Adrenal gland (tissue), 12 donors: Measurements from ENCODE around the gene POLR2E. TPM values are rescaled to one million over a fixed set of nuclear protein-coding genes. Genes with fewer than 3 reads are reported as not detected.
A peak's percentile ranks its signal among the peaks of the same experiment; 100 is the strongest.

Experiments used
- DNase-seq, 7 donors: peaks; one replicate each; pipeline ENCODE4 v3.0.0-alpha.2; 2019 to 2020
- H3K27ac ChIP-seq, 5 donors: fragments of 200-600 bp; sonication (generic) in 4 of 5; 1 replicate in 3 of 5; 2 replicates in 2 of 5; pipeline versions ENCODE4 v1.5.1 to v1.8.0; 2016 to 2020; ENCODE audit warnings: mild to moderate bottlenecking in 1 of 5
- H3K27me3 ChIP-seq: fragments of 200-600 bp; 2 replicates; pipeline ENCODE4 v1.8.0; 2021
- H3K36me3 ChIP-seq, 2 donors: fragments of 200-600 bp; replicated peaks in 1 of 2; 1 replicate in 1 of 2; 2 replicates in 1 of 2; pipeline versions ENCODE4 v1.5.1 to v1.8.0; 2018 to 2022
- H3K4me1 ChIP-seq, 2 donors: fragments of 200-600 bp; replicated peaks in 1 of 2; 1 replicate in 1 of 2; 2 replicates in 1 of 2; pipeline versions ENCODE4 v1.5.1 to v1.8.0; 2018 to 2021
- H3K4me3 ChIP-seq, 4 donors: fragments of 200-600 bp; sonication (generic) in 3 of 4; one replicate each; pipeline ENCODE4 v1.5.1; 2016 to 2018
- H3K9me3 ChIP-seq, 3 donors: fragments of 200-600 bp; sonication (generic) in 1 of 3; replicated peaks in 1 of 3; 1 replicate in 2 of 3; 2 replicates in 1 of 3; pipeline versions ENCODE4 v1.5.1 to v1.8.0; 2016 to 2021
- CTCF ChIP-seq, 6 experiments: fragments of 450-650 bp in 4 of 6; fragments of 200-600 bp in 2 of 6; sonication (generic) in 1 of 6; IDR thresholded peaks; 1 replicate in 5 of 6; 2 replicates in 1 of 6; pipeline versions ENCODE4 v1.5.1 to v1.8.0; 2016 to 2021; ENCODE audit warnings: antibody characterized with exemption in 6 of 6, mild to moderate bottlenecking in 2 of 6, moderate library complexity in 1 of 6
- POLR2A ChIP-seq, 2 donors: fragments of 450-650 bp; IDR thresholded peaks; one replicate each; pipeline ENCODE4 v1.6.1; 2017; ENCODE audit warnings: antibody characterized with exemption in 2 of 2, mild to moderate bottlenecking in 2 of 2, moderate library complexity in 1 of 2
- WGBS, 4 donors: extraction: QIAGEN DNeasy Blood & Tissue Kit in 2 of 4; methylation state at CpG; one replicate each; pipeline versions ENCODE4 v1.1.5 to v1.1.7; 2013 to 2017; 5-methylcytosine and 5-hydroxymethylcytosine counted together
- intact Hi-C, 2 donors: fragments of 100-400 bp; cut with DNase I; formaldehyde crosslinking; loops; one replicate each; pipeline versions ENCODE4 v1.14.1 to v1.15.0; 2022 to 2023
- polyA plus RNA-seq, 3 donors: library from polyadenylated mRNA; stranded (reverse); fragments of 200-250 nt in 2 of 3; fragments of 350-450 nt in 1 of 3; fragmentation: Illumina TruSeq in 1 of 3; extraction: RNeasy Lipid Tissue Mini Kit (QIAGEN cat#74804) in 1 of 3; gene quantifications; one replicate each; pipeline ENCODE4 v1.2.3, GENCODE V29; 2013 to 2014
- total RNA-seq, 9 donors: library from RNA; depleted of rRNA in 4 of 9; stranded (reverse); fragments of >200 nt in 4 of 9; fragments of 120-200 nt in 1 of 9; fragmentation: NEBNext Ultra II Directional in 1 of 9; extraction: Animal tissue kit (Norgen Biotek cat#: 25700) in 1 of 9; gene quantifications; one replicate each; pipeline versions ENCODE4 v1.1.0 to v1.2.4, GENCODE V29; 2013 to 2023
- donor health status: healthy with polysubstance abuse.
- donor health status: Bipolar disorder and iron deficiency.
- donor health status: DM: yes; HTN: yes; CAD: no.
- donor health status: DM: no; HTN: no; CAD: no.
- donor health status: DM: no; HTN: no; CAD: no.
- donor health status: DM: yes; HTN: yes; CAD: no.

POLR2E gene
- total and polyA plus RNA-seq, 12 donors = 74.7 to 231 (median 157) TPM

- Histone ChIP-seq H3K4me1 (peaks cover 13 to 18% of the 10 kb centered on the region in 2 donors), H3K27ac (no peak overlapping the region), H3K4me3 (no peak overlapping the region), H3K27me3 (no peaks in the 10 kb centered on the region), H3K36me3 (peaks cover 0 to 50% of the 10 kb centered on the region in 2 donors), H3K9me3 (no peaks in the 10 kb centered on the region)
- intact Hi-C loops = no loop called here
- 87 to 100% (median 92%) methylated on average over 1 to 27 of the region's 27 CpGs for WGBS, 4 donors
- peak in 1 of 7 donors; percentile 16 for DNase-seq
- TF ChIP-seq CTCF (IDR thresholded peaks at IDR 0.05) (no peak), POLR2A (IDR thresholded peaks at IDR 0.05) (no peak)
Measured at GRCh38 chr19:1091544-1092175, 3.5 kb downstream of the POLR2E start.

GRCh38 chr19:1090731-1091543 is 4.2 kb downstream of the POLR2E start:
- TF ChIP-seq CTCF (IDR thresholded peaks at IDR 0.05) (no peak), POLR2A (IDR thresholded peaks at IDR 0.05) (no peak)
- Histone ChIP-seq H3K9me3 (no peaks in the 10 kb centered on the region), H3K27me3 (no peaks in the 10 kb centered on the region), H3K4me1 (peaks cover 13 to 18% of the 10 kb centered on the region in 2 donors), H3K36me3 (peaks cover 0 to 50% of the 10 kb centered on the region in 2 donors), H3K4me3 (no peak overlapping the region), H3K27ac (no peak overlapping the region)
- intact Hi-C loops = no loop called here
- DNase-seq = no peak
- 92 to 95% (median 94%) methylated on average over 14 to 38 of the region's 38 CpGs for WGBS, 4 donors

- DNase-seq = no peak
- Histone ChIP-seq H3K27me3 (no peaks in the 10 kb centered on the region), H3K27ac (no peak overlapping the region), H3K9me3 (no peaks in the 10 kb centered on the region), H3K36me3 (peaks cover 0 to 50% of the 10 kb centered on the region in 2 donors), H3K4me3 (no peak overlapping the region), H3K4me1 (peaks cover 13 to 18% of the 10 kb centered on the region in 2 donors)
- intact Hi-C loops = no loop called here
- TF ChIP-seq POLR2A (IDR thresholded peaks at IDR 0.05) = no peak
- TF ChIP-seq CTCF (IDR thresholded peaks at IDR 0.05) = no peak
- WGBS, 4 donors = 78 to 100% (median 87%) methylated on average over 5 to 22 of the region's 22 CpGs
Measured at GRCh38 chr19:1089891-1090290, 5.3 kb downstream of the POLR2E start.

- intact Hi-C loops = no loop called here
- Histone ChIP-seq H3K4me1 (peaks cover 9 to 15% of the 10 kb centered on the region in 2 donors), H3K27ac (peak overlapping the region in 1 of 5 donors; percentile 80), H3K4me3 (no peak overlapping the region), H3K27me3 (no peaks in the 10 kb centered on the region), H3K9me3 (no peaks in the 10 kb centered on the region), H3K36me3 (peaks cover 0 to 50% of the 10 kb centered on the region in 2 donors)
- 91 to 94% (median 93%) methylated on average over 11 to 32 of the region's 32 CpGs for WGBS, 4 donors
- no peak for DNase-seq
- TF ChIP-seq POLR2A (IDR thresholded peaks at IDR 0.05) = no peak
- TF ChIP-seq CTCF (IDR thresholded peaks at IDR 0.05) = no peak
Measured at GRCh38 chr19:1089126-1089771, 5.9 kb downstream of the POLR2E start.
